A549 (cell line): Measurements from ENCODE around the gene MSI2.

Experiments used
- CHD2 ChIP-seq: fragments of 150-350 bp; IDR thresholded peaks from 2 replicates; pipeline ENCODE4 v1.6.1; 2014; ENCODE audit warnings: low read length; ENCODE audit not compliant: partially characterized antibody
- CTCF ChIP-seq: fragments of >200 bp; sonication (Bioruptor Twin); formaldehyde crosslinking; IDR thresholded peaks from 3 replicates; pipeline ENCODE4 v1.5.1; 2016
- HOXA7 ChIP-seq: fragments of 250-450 bp; sonication (Bioruptor Pico); IDR thresholded peaks from 2 replicates; pipeline ENCODE4 v1.5.0; 2020; ENCODE audit warnings: mild to moderate bottlenecking, moderate library complexity
- RAD21 ChIP-seq, 2 experiments: fragments of >200 bp in 1 of 2; sonication (Bioruptor Twin) in 1 of 2; formaldehyde crosslinking in 1 of 2; IDR thresholded peaks in 1 of 2; conservative IDR thresholded peaks in 1 of 2; 2 replicates in 1 of 2; 3 replicates in 1 of 2; pipeline ENCODE4 v1.6.1; 2012 to 2018; ENCODE audit warnings: inconsistent platforms in 1 of 2
- REST ChIP-seq: fragments of 200-600 bp; sonication (generic); IDR thresholded peaks from 2 replicates; pipeline ENCODE4 v1.6.1; 2016; ENCODE audit warnings: antibody characterized with exemption, mild to moderate bottlenecking, moderate library complexity
- ZFP36 ChIP-seq: fragments of 450-650 bp; IDR thresholded peaks from 2 replicates; pipeline ENCODE4 v1.6.1; 2014; ENCODE audit warnings: borderline replicate concordance; ENCODE audit not compliant: partially characterized antibody
- ZSCAN20 ChIP-seq: fragments of 250-450 bp; sonication (Bioruptor Pico); IDR thresholded peaks from 2 replicates; pipeline ENCODE4 v1.8.0; 2022; ENCODE audit warnings: mild to moderate bottlenecking, moderate library complexity

- TF ChIP-seq REST, result no peak
- no peak for TF ChIP-seq ZSCAN20 (CRISPR knock-in tag)
- no peak for TF ChIP-seq CTCF
- no peak for TF ChIP-seq RAD21 (conservative IDR thresholded peaks at IDR 0.05 in 1 of 2, IDR thresholded peaks at IDR 0.05 in 1 of 2)
- TF ChIP-seq ZFP36, result no peak
- TF ChIP-seq HOXA7 (CRISPR knock-in tag), result no peak
- no peak for TF ChIP-seq CHD2
Observed at GRCh38 chr17:57283203-57283971, 27.1 kb downstream of the MSI2 start.
